Thoracic aorta (tissue), 2 donors: ENCODE results near the gene RASAL2. TPM values are rescaled to one million over a fixed set of nuclear protein-coding genes. Genes with fewer than 3 reads are reported as not detected.

Experiments used
- ATAC-seq: fragments of 150-250 bp; one replicate; pipeline ENCODE4 v1.8.0; 2017; ENCODE audit warnings: low read depth; ENCODE audit not compliant: insufficient number of reproducible peaks, low FRiP score
- DNase-seq: peaks from one replicate; pipeline ENCODE4 v3.0.0-alpha.2; 2020; ENCODE audit warnings: low spot score
- H3K27ac ChIP-seq, 2 donors: fragments of 200-600 bp; sonication (generic); 1 replicate in 1 of 2; 2 replicates in 1 of 2; pipeline ENCODE4 v1.5.1; 2016; ENCODE audit warnings: mild to moderate bottlenecking in 2 of 2, moderate library complexity in 2 of 2
- H3K27me3 ChIP-seq: fragments of 200-600 bp; sonication (generic); replicated peaks from 2 replicates; pipeline ENCODE4 v1.6.0; 2016; ENCODE audit warnings: mild to moderate bottlenecking; ENCODE audit not compliant: insufficient read depth
- H3K36me3 ChIP-seq: fragments of 200-600 bp; sonication (generic); one replicate; pipeline ENCODE4 v1.5.1; 2016
- H3K4me1 ChIP-seq, 2 donors: fragments of 200-600 bp; sonication (generic); 1 replicate in 1 of 2; 2 replicates in 1 of 2; pipeline versions ENCODE4 v1.5.1 to v1.6.0; 2016; ENCODE audit warnings: low read depth in 2 of 2, mild to moderate bottlenecking in 1 of 2; ENCODE audit not compliant: control insufficient read depth in 1 of 2
- H3K4me3 ChIP-seq: fragments of 200-600 bp; sonication (generic); 2 replicates; pipeline ENCODE4 v1.5.1; 2016; ENCODE audit warnings: mild to moderate bottlenecking
- H3K9me3 ChIP-seq: fragments of 200-600 bp; sonication (generic); 2 replicates; pipeline ENCODE4 v1.5.1; 2016
- total RNA-seq, 2 donors: library from RNA; depleted of rRNA; stranded (reverse); fragments of >200 nt; gene quantifications; one replicate each; pipeline versions ENCODE4 v1.1.0 to v1.2.3, GENCODE V29; 2016
- TF ChIP-seq, protein P1 (sequence below): fragments of 200-600 bp; sonication (generic); IDR thresholded peaks from one replicate; pipeline ENCODE4 v1.5.1; 2019; ENCODE audit warnings: antibody characterized with exemption

RASAL2 gene
- total RNA-seq, 2 donors from 2014 or later = 38.0 to 45.1 TPM

DNA sequence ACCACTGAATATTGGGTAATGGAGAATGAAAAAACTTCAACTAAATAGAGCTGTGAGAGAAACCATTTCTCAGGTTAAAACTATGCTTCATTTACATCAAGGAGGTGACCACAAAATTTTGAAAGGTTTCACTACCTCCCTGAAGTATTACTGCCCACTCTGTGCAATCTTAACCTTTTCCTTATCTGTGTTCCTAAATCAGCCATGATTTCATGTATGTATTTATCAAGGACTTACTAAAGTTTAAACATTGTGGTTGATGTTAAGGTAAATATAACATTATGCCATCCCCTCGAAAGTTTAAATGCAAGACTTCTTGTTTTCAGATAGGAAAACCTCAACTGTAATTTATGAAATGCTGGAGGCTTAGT, 318.5 kb downstream of the RASAL2 start:
- H3K4me1 ChIP-seq = no peaks in the 10 kb centered on the region
- TF ChIP-seq, protein P1, sequence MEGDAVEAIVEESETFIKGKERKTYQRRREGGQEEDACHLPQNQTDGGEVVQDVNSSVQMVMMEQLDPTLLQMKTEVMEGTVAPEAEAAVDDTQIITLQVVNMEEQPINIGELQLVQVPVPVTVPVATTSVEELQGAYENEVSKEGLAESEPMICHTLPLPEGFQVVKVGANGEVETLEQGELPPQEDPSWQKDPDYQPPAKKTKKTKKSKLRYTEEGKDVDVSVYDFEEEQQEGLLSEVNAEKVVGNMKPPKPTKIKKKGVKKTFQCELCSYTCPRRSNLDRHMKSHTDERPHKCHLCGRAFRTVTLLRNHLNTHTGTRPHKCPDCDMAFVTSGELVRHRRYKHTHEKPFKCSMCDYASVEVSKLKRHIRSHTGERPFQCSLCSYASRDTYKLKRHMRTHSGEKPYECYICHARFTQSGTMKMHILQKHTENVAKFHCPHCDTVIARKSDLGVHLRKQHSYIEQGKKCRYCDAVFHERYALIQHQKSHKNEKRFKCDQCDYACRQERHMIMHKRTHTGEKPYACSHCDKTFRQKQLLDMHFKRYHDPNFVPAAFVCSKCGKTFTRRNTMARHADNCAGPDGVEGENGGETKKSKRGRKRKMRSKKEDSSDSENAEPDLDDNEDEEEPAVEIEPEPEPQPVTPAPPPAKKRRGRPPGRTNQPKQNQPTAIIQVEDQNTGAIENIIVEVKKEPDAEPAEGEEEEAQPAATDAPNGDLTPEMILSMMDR = no peak
- ATAC-seq (no peak), DNase-seq (no peak)
- H3K4me3 ChIP-seq = no peak overlapping the region
- no peak overlapping the region for H3K27ac ChIP-seq
- no peaks in the 10 kb centered on the region for H3K27me3 ChIP-seq
- H3K9me3 ChIP-seq = peaks cover 10% of the 10 kb centered on the region
- no peaks in the 10 kb centered on the region for H3K36me3 ChIP-seq

DNA sequence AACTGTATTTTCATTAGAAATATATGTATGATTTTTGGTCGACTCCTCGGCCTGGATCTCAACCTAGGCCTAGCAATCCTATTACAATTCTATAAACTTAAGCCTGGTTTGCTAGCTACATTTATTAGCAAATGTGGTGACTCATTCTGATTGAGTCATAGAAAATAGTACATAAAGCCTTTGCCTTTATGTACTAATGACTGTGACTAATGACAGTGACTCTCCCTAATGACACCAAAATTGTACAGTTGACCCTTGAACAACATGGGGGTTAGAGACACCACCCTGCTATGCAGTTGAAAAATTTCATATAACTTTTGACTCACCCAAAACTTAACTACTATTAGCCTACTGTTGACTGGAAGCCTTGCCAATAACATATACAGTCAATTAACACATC, 324.0 kb downstream of the RASAL2 start:
- no peaks in the 10 kb centered on the region for H3K27me3 ChIP-seq
- H3K4me3 ChIP-seq = no peak overlapping the region
- peaks cover 3% of the 10 kb centered on the region for H3K36me3 ChIP-seq
- H3K4me1 ChIP-seq = no peaks in the 10 kb centered on the region
- ATAC-seq (no peak), DNase-seq (no peak)
- TF ChIP-seq, protein P1 = no peak
- H3K9me3 ChIP-seq = peaks cover 10% of the 10 kb centered on the region
- H3K27ac ChIP-seq = no peak overlapping the region

DNA sequence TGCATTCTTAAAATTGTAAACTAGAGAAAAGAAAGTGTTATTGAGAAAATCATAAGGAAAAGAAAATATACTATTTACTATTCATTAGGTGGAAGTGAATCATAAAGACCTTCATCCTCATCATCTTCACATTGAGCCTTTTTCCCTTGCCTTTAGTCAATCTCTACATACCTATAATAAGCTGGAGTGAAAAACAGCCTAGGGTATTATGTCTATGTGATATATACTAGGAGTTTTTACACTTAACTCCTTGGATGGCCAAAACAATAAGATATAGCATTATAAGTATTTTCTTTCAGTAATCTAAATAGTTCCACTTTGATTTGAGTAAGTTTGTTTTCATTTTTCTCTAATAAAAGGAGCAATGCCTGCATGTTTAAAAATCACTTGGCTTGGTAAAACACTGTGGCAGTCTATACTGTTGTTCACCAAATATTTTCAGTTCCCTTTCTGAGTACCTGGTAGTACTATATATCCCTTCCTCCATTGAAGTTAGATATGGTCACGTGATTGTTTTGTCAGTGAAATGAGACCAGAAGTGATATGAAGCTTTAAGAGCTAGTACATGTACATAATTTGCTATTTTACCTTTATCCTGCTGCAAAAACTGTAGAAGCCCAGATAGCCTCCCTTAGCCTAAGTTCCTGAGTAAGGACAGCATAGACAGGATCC, 324.5 kb downstream of the RASAL2 start:
- ATAC-seq (no peak), DNase-seq (no peak)
- Histone ChIP-seq H3K36me3 (peaks cover 3% of the 10 kb centered on the region), H3K27ac (no peak overlapping the region), H3K27me3 (no peaks in the 10 kb centered on the region), H3K4me1 (no peaks in the 10 kb centered on the region), H3K9me3 (peaks cover 10% of the 10 kb centered on the region), H3K4me3 (no peak overlapping the region)
- TF ChIP-seq, protein P1 = no peak

DNA sequence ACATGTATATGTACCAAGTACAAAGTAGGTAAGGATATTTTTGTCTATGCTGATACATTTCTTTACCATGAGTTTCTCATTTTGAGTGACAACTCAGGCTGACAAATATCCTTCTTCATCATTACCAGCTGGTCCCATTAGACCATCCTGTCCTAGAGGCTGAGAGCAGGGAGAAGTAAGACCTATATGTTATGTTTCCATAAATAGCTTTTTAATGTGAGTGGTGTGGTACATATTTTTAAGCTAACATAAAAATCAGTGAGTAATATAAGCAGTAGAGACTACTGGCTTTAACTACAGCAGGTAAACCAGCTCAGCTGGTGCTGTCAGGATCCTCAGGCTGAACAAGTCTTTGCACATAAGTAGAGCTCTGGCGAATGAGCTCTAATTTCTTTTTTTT, 340.5 kb downstream of the RASAL2 start:
- ATAC-seq (no peak), DNase-seq (no peak)
- no peaks in the 10 kb centered on the region for H3K27me3 ChIP-seq
- H3K36me3 ChIP-seq = no peaks in the 10 kb centered on the region
- no peaks in the 10 kb centered on the region for H3K4me1 ChIP-seq
- no peaks in the 10 kb centered on the region for H3K9me3 ChIP-seq
- no peak overlapping the region for H3K27ac ChIP-seq
- TF ChIP-seq, protein P1 = no peak
- no peak overlapping the region for H3K4me3 ChIP-seq

DNA sequence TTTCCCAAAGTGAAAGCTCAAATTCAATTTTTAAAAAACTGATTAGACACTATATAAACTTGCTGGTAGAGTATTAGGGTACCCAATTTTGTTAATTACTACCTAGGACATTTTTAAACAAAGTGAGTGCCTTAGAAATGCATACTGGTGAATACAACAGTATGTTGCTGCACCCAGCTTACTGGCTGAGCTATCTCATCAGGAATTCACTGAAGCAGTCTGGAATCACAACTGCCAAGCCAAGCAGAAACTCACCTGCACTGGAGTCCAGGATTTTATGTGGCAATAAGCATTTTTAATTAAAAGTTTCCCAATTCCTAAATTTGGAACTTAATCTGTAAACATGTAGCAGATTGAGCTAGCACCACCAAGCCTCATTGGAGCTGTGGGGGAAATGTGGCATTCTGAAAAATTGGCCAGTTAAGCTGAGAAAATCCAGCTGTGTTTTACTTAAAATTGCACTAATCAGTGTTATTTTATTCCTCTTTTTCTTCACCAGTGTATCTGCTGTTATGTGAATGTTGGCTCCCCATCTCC, 341.1 kb downstream of the RASAL2 start:
- ATAC-seq (no peak), DNase-seq (no peak)
- Histone ChIP-seq H3K4me3 (no peak overlapping the region), H3K36me3 (no peaks in the 10 kb centered on the region), H3K4me1 (no peaks in the 10 kb centered on the region), H3K27me3 (no peaks in the 10 kb centered on the region), H3K27ac (no peak overlapping the region), H3K9me3 (no peaks in the 10 kb centered on the region)
- TF ChIP-seq, protein P1 = no peak
